Muscle of back (tissue), 11 donors: ENCODE data around the gene IL9. TPM values are rescaled to one million over a fixed set of nuclear protein-coding genes. Genes with fewer than 3 reads are reported as not detected.
A peak's percentile ranks its signal among the peaks of the same experiment; 100 is the strongest.
"Not testable (repeated sequence)": the region's sequence is repeated elsewhere in the genome, so short reads cannot be mapped to it uniquely, and the experiment has no call there.

Experiments
- DNase-seq, 3 donors: peaks; one replicate each; pipeline versions ENCODE4 v3.0.0 to v3.0.0-alpha.2; 2013
- polyA plus RNA-seq, 10 donors: library from polyadenylated mRNA; unstranded; fragments of 120-200 nt; gene quantifications; one replicate each; pipeline ENCODE4 v1.2.1, GENCODE V29; 2013; ENCODE audit not compliant: insufficient read length in 10 of 10

The IL9 gene
- polyA plus RNA-seq, 10 donors, result not detected

DNA sequence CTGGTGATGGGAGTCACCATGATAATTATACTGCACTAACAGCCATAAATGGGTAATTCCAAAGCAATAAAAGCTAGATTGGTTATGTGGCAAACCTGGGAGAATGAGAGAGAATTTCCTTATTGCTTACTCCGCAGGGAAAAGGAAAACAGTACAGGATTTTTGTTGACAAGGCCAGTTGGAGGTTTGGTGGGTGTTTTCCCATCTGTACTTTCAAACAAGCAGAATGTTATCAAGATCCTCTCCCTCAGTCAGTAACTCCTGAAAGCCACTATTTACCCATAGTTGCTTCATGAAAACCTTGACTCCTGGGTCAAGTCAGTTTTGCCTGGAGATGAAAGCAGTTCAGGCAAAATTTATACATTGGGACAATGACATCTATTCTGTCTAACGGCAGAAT, 26.4 kb downstream of the IL9 start:
- DNase-seq, result no peak

- DNase-seq, result no peak
These were observed 27.0 kb downstream of the IL9 start for GRCh38 chr5:135868681-135869080.

- DNase-seq, result no peak
These were observed 28.0 kb downstream of the IL9 start for GRCh38 chr5:135867599-135867998.

DNA sequence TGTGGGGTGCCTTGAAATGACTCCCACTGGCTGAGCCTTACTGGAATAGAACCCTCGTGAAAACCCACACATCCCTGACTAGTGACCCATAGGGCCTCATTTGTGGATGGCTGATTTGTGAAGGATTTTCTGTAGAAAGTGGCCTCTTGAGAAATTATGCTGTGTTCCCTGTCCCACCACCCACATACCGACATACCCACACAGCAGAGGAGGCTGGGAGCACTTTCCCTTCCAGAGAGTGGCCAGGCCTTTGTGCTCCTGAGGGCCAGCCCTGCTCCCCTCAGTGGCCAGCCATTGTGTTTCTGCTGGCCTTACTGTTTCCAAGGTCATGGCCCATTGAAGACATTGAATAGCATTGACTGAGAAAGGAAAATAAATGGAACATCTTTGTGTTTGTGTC, 29.6 kb downstream of the IL9 start:
- DNase-seq, result no peak

GRCh38 chr5:135864503-135865435, 30.9 kb downstream of the IL9 start:
- no peak for DNase-seq

DNA sequence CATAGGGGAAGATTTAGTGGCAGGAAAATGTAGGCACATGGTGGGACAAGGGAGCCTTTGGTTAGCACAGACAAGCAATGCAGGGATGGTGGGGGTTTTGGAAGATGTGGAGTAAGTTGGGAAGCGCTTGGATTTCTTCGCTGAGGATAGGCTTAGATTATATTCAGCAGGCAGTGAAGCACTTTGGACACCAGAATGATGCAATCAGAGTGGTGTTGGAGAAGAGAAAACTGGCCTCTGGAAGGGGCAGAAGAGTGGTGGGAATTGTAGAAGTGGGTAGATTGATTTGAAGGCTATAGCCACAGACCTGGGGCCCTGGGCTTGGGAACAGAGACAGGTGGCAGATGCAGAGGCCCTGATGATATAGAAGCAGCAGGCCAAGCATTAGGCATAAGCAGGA, 32.9 kb downstream of the IL9 start:
- DNase-seq, result no peak

DNA sequence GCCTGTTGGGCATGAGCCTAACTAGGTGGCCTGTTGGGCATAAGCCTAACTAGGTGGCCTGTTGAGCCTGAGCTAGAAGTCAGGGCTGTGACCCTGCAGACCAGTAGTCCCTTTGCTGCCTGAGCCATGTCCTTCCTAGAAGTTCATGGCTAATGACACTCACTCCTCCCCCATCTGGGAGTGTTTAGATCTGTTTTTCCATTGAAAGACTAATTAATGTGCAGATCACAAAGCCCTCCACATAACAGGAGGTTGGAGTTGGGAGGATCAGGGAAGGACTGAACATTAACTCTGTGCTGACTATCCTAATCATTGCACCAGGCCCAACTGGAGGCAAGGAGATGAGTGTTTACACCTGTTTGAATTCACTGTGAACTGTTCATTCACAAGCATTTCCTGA, 33.6 kb downstream of the IL9 start:
- no peak for DNase-seq

GRCh38 chr5:135861641-135862040, 34.0 kb downstream of the IL9 start:
- no peak for DNase-seq

DNA sequence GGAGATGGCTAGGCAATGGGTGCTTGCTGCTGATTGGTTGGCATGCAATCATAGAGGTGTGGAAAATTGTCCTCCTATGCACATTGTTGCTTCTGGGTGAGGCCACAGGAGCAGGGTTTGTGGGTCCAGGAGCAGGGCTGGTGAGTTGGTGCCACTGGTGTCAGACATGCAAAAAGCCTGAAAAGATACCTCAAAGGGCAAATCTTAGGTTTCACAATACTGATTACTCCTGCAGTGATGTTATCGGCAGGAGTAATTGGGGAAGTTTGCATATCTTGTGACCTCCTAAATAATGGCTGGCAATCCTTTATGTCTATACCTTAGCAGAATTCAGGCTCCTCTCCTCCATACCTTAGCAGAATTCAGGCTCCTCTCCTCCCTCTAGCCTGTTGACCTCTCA, 36.0 kb downstream of the IL9 start:
- DNase-seq, result no peak

- DNase-seq, result not testable (repeated sequence)
These were observed 36.5 kb downstream of the IL9 start for GRCh38 chr5:135859186-135859585.

DNA sequence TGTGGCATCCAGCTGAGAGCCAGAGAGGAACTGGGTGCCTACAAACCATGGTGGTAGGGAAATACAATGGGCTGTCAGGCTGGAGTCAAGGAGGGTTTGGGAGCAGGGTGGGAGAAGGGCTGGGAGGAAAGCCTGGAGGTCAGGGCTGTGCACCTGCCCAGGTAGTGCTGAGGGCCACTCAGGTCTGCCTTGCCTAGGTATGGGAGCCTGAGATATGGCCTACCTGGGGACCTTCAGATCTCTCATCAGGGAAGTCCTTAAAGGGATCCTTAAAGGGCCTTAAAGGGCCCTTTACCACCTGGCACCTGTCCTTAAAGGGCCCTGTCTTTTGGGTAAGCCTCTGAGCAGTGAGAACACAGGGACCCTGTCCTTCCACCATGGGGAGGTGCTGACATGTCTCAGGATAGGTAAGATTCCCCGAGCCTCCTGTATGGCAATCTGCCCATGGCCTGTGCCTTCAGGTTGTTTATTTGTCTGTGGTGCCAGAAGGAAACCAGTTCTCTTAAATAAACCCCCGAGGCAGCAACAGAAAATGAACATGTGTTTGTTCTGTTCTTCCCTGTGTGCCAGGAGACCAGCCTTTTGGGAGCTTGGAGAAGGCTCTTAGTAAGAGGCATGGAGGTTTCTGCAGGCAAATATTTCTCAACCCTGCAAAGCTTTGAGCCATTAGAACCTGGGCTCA, 37.9 kb downstream of the IL9 start:
- DNase-seq, result no peak

- no peak for DNase-seq
These were observed 43.5 kb downstream of the IL9 start for GRCh38 chr5:135851915-135852845.

GRCh38 chr5:135851186-135851914, 44.3 kb downstream of the IL9 start:
- peak in 1 of 3 donors; percentile 46 for DNase-seq

GRCh38 chr5:135850671-135851070, 45.0 kb downstream of the IL9 start:
- DNase-seq, result no peak

- no peak for DNase-seq
These were observed 45.4 kb downstream of the IL9 start for GRCh38 chr5:135850231-135850630.

GRCh38 chr5:135847976-135848375, 47.7 kb downstream of the IL9 start:
- DNase-seq, result no peak

DNA sequence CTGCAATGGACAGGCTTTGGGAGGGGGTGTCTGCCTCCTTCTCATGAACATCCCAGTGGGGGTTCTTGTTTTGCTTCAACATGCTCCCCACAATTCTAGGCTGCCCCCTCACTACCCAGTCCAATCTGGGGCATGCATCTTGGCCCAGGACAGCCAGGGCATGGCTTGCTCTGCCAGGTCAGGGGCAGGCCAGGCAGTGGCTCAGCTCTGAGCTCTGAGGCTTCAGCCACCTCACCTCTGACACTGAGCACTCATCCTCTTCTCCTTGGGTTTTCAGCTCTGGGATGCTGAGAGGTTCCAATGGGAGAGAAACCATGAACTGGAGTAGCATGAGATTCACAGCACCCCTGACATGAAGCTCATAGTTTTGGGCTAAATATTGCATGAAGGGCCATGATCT, 49.3 kb downstream of the IL9 start:
- DNase-seq, result no peak

GRCh38 chr5:135843571-135844337, 51.9 kb downstream of the IL9 start:
- no peak for DNase-seq

GRCh38 chr5:135842737-135843136, 52.9 kb downstream of the IL9 start:
- no peak for DNase-seq
